HG03460 (cell line): ENCODE measurements around the gene GTF2A2.
"Not testable (repeated sequence)": the region's sequence is repeated elsewhere in the genome, so short reads cannot be mapped to it uniquely, and the experiment has no call there.

ENCODE experiments used
- ATAC-seq: cut with Tn5 transposase; IDR thresholded peaks from one replicate; pipeline ENCODE4 v1.9.1; 2021; ENCODE audit not compliant: unreplicated experiment

Gene GTF2A2, protein sequence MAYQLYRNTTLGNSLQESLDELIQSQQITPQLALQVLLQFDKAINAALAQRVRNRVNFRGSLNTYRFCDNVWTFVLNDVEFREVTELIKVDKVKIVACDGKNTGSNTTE

DNA sequence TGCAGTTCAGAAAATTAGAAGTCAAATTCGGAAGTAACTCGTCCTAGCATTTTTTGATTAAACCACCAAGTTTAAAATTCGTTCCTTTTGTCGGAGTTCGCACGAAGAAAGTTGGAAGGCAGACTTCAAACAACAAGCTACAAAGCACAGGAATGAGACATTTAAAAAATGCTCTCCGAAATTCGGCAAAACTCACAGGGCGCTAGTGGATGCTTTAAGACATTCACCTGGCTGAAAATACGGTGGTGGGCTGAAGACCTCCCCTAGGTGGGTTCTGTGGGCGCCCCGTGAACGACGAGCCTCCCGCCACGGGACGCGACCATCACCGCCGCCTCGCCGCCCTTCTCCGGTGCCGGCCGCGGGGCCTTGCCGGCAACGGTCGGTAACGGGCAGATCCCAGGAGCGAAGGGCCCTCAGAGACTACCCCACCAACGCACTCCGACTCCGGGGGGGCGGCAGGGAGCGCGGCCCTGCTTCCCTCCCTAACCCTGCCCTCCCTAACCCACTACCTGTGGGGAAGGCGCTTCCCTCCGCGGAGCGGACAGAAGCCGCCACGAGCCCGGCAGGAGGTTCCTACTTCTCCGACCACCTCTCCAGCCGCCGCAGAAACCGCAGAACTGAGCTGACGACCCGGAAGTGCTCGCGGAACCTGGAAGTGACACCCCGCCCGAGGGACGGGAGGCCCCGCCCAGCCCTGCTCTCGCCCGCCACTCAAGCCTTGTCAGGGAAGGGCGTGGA, at the start of gene GTF2A2:
TSS of gene GTF2A2 (minus strand) at position 619 of the 738 bp plus-strand sequence. CDS start 5,238 bp downstream, outside the sequence.
- ATAC-seq, result peak; percentile 98

DNA sequence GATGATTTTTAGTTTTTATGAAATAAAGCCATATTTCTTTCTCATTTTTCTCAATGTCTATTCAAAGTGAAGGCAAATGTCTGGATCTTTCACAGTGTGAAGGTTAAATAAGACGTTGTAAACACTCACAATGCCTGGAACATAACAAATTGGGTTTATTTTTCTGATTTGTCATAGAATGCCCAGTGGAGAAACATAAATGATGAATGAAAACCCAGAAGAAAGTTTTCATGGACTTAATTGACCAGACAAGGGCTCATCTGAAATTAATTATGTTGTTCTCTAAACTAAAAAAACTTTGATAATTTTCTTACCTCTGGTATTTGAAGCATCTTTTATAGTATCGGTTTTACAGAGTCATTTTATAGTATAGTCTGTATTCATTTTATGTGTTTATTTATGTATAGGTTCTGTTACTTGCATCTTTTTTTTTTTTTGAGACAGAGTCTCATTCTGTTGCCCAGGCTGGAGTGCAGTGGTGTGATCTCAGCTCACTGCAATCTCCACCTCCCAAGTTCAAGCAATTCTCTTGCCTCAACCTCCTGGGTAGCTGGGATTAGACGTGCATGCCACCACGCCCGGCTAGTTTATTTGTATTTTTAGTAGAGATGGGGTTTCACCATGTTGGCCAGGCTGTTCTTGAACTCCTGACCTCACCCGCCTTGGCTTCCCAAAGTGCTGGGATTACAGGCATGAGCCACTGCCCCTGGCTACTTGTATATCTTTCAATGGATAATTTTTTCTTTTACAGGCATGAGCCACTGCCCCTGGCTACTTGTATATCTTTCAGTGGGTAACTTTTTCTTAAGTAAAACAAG, 46.9 kb upstream of the GTF2A2 start:
- ATAC-seq, result no peak

DNA sequence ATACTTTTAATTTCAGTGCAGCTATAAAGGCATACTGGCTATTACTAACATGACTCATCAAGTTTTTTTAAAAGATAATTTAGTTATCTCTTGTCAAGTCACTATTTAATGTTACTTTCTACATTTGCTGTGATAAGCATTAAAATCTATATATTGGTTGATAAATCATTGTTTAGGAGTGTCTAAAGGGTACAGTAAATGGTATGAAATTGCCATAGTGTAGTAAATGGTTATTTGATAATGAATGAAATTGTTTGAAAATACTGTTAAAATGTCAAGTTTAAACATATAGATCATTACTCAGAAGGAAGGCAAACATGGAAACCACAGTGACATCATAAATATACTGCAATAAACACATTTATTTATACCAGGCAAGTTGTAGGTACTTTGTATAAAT, 45.0 kb upstream of the GTF2A2 start:
- ATAC-seq, result no peak

DNA sequence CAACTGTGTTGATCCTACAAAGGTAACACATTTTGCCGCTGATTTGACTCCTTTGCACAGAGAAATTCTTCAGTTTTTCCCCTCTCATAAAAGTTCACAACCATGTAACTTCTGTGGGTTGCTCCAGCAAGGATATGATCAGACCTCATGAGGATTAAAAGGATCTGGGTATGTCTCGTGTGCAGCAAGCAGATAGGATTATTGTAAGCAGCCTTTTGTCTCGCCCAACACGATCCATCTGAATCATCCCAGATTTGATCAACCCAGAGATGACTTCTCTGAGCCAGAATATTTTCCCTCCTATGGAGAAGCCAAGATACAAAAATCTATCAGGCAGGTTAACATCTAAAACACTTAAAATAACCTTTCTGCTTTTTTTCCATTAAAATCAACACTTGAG, 44.6 kb upstream of the GTF2A2 start:
- ATAC-seq, result no peak

DNA sequence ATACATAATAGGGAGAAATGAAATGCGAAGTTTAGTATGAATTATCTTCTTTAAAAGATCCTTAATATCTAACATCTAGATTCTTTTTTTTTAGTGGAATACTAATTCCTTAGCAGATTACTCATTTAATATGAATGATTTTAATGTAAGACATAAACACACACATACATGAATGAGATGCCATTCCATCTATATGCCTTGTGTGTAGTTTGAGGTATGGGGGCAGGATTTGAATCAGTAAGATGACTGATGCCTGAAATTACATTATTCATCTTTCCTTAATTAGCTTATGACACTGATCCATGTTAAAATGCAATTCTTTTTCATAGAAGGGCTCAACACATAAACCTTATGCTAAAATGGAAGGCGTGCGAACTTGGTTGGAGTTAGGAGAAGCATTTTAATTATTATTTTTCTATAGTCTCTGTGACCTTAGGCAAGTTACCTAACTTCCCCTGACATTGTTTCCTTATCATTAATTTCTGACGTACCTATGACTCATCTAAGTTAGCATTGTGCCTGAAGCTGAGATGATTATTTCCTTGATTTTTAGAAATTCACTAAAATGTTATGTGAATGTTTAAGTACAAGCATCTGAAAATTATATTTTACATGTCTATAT, 42.6 kb upstream of the GTF2A2 start:
- no peak for ATAC-seq

DNA sequence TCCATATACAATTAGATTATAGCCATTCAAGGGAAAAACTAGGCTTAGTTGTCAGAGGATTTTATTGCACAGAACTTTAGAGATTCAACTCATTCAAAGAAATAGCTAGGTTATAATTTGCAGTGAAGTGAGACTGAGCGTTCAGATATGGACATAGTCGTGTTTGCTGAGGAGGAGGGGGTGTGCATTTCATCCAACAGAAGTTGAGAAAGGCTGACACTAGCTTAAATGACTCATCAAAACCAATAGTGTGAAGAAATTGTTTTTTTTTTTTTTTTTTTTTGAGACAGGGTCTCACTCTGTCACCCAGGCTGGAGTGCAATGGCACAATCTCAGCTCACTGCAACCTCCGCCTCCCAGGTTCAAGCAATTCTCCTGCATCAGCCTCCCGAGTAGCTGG, 40.8 kb upstream of the GTF2A2 start:
- not testable (repeated sequence) for ATAC-seq

DNA sequence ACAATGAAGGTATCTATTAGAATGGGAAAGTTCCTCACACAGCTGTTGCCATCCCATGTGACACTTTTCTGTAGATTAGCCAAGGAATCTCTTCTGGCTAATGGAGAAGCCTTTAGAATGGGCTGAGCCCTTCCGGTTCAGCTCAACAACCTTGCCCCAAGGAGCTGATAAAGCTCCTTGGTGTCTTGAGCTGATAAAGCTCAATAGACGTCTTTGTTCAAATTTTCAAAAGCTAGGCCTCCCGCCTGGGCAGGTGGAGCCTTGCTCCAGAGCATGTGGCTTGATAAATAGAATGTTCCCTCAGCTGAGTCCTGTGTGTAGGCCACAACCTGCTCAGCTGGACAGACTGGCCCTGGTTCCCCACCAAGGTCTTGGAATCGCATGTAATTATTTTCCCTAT, 39.0 kb upstream of the GTF2A2 start:
- ATAC-seq, result no peak

DNA sequence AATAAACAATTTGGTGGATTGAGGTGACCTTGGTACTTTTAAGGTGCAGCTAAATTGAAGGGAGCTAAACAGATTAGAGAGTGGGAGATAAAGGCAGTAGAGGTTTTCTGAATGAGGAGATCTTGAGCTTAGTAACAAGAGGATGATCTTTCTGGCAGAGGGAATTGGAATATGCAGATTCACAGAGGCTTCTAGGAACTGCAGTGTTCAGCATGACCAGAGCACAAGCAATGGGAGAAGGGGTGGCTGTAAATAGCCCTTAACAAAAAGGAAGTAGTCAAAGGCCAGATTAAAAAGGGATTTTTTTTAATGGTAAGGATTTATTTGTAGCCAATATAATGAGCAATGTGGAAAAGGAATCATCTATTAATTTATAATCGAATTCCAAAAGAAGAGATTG, 37.5 kb upstream of the GTF2A2 start:
- no peak for ATAC-seq

DNA sequence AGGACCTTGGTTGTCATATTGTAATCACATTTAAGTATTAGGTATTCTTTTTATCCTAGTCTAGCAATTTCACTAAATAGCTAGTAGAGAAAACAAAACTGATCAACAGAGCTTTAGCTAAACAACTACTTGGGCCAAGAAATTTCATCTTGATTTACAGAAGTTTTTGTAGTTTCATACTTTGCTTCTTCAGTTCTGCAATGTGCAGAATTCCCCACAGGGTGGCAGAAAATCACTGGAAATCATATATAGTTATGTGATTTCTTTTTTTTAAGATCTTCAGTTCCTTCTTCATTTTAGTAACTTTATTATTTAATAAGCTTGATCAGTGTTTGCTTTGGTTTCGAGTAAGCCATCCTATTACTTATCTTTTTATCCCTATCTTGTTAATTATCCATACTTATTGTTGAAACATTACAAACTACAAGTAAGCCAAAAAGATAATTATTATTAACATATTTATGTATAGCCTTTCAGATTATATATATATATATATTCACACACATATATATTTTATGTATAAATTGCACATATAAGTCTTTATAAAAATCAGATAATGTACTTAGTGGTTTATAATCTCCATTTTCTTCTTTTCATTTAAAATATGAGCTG, 34.0 kb upstream of the GTF2A2 start:
- ATAC-seq, result no peak

DNA sequence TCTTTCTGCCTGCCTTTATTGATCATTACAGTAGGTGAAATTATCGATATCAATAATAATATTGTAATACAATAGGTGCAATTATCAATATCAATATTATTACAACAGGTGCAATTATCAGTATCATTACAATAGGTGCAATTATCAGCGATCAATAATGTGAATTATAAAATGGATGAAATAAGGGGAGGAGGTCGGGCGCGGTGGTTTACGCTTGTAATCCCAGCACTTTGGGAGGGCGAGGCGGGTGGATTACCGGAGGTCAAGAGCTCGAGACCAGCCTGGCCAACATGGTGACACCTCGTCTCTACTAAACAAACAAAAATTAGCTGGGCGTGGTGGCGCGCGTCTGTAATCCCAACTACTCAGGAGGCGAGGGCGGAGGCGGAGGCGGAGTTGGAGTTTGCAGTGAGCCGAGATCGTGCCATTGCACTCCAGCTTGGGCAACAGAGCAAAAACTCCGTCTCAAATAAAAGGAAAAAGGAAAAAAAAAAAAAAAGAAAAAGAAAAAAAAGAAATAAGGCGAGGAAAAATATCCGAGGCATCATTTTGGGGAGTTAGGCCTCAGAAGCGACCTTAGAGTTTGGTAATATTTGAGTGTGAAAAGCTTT, 32.4 kb upstream of the GTF2A2 start:
- no peak for ATAC-seq

DNA sequence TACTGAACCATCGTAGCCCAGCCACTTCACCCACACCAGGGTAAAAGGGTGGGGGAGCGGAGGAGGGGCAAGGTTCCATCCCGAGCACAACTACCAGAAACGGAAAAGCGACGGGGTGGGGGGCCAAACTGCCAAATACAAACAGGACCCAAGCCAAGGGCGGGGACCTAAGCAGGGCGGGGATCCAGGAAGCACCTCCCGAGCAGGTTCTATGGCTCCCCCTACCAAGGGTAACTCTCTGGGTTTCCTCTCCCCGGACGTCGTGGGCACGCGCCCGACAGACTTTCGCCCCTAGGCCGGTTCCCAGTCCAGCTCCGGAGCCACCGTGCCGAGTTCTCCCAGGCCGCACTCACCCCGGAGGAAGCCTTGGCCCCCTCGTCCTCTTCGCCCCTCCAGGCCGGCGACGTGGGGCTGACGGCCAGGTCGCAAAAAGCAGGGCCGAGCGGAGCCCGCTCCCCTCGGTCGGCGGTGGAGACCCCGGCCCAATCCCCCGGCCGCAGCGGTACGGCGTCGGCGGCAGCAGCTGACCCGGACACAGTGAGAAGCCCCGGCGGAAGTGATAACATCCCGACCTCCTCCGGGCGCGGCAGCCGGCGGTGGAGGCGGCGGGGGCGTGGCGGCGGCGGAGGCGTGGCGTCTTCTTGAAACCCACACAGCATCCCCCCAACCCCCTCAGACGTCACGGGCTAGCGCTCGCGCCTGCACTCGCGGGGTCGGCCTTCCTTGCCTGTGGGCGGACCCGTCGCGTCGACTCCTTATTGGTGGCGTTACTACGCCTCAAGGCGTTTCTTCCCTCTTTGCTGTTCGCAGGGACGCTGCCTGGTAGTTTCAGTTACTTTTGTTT, 31.7 kb upstream of the GTF2A2 start, which contains the start of gene BNIP2:
TSS of gene BNIP2 (minus strand) at position 539 of the 844 bp plus-strand sequence. CDS start 6,863 bp downstream, outside the sequence.
- ATAC-seq, result peak; percentile 80

DNA sequence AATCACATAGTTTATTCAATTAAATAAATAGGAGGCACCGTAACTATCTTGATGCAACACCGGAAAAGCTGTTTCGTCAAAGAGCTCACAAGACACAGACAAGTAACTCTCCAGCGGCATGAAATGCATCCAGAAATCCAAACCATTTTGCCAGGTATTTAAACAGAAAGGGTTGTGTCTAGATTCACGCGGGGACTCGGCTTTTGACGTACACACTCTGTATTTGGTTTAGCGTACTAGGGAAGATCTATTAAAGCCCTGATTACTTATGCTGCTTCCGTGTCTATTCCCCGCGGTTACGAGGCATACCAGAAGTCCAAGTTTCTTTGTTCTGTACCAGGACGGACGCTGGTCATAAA, 31.1 kb upstream of the GTF2A2 start:
- peak; percentile 4 for ATAC-seq

DNA sequence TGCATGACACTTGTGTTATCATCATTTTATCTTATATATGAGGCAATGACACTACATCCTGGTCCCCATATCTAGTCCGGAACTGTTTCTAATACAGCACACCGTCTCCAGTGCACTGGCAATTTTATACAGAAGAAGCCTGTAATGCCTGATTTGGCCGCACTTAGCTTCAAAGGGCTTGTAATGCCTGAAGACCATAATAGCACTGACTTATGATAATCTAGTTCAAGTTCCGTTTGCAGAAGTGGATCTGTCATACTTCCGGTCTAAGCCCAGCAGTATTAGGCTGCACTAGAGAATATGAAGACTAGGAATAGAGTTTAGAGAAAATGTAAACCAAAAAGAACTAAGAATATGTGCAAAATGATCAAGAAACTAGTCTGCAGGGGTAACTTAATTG, 30.5 kb upstream of the GTF2A2 start:
- no peak for ATAC-seq

DNA sequence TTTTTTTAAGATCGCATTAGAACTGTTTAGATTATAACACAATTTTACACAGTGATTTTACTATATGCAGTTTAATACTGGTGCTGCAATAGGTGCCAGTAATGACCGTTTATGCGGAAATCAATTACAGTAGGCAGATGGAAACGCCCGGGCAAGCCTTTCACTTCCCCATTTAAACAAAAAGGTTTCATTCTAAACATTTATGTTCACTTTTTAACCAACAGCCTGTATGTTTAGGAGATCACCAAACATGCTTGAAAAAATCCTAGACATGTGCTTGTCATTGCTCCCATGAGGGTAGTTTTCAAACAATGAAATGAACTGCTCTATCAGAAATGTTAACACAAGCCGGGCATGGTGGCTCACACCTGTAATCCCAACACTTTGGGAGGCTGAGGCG, 29.1 kb upstream of the GTF2A2 start:
- no peak for ATAC-seq

DNA sequence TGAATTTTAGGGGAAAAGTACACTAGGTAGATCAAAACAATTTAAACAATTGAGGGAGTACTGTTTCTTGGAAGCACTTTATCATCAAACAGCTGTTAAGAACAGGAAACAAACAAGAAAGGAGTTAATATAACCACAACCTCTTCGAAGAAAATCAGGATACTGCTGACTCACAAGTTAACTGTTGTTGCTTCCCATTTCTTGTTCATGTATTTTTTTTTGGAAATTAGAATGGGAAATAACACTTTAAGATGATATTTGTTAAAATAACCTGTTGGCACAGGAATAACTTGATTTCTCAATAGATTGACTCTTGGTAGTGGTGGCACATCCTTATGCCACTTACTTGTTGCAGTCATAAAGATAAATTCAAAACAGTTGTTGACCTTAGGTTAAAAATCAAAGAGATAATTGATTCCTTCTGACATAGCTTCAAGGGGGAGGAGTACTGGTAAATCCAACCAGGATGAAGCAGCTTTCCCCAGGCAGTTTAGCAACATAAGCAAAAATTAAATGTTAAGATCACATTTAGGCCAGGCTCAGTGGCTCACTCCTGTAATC, 28.5 kb upstream of the GTF2A2 start:
- ATAC-seq, result no peak

DNA sequence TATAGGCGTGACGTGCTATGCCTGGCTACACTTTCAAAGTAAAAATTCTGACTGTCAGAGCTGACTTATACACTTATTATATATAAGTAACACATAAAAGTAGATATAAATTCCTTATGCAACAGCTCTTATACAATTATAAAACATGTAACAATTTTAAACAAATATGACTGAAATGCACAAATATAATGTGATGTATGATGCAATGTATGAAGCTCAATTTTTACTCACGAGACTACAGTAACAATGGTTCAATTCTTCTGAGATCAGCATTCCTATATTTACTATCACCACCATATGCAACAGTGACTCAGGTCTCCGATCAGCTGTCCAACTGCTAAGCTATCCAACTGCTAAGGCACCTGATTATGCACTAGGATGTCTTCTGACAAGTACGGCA, 23.6 kb upstream of the GTF2A2 start:
- ATAC-seq, result no peak

DNA sequence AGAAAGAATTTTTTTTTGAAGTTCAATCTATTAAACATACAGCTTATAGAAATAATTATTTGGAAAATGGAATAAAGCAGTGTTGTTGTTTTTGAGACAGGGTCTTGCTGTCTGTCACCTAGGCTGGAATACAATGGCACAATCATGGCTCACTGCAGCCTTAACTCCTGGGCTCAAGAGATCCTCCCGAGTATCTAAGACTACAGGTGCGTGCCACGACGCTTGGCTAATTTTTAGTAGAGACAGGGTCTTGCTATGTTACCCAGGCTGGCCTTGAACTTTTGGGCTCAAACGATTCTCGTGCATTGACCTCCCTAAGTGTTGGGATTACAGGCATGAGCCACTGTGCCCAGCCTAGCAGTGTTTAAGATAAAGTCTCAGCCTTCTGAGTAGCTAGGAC, 23.0 kb upstream of the GTF2A2 start:
- no peak for ATAC-seq

DNA sequence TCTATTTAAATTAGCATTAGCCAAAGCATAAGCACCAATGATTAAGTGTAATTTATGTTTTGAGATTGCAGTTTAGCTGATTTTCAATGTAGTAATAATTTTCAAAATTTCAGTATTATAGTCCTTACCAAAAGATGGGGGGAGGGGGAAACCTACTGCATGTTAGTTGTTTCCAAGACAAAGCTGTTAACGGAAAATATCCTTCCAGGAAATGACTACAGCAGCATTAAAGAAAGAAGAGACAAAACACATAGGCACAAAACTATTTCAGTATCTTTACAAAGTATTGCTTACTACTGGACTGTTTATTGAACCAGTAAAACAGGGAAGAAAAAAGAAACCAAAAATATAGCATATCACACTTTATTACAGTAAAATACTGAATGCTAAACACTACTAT, 21.3 kb upstream of the GTF2A2 start:
- no peak for ATAC-seq

DNA sequence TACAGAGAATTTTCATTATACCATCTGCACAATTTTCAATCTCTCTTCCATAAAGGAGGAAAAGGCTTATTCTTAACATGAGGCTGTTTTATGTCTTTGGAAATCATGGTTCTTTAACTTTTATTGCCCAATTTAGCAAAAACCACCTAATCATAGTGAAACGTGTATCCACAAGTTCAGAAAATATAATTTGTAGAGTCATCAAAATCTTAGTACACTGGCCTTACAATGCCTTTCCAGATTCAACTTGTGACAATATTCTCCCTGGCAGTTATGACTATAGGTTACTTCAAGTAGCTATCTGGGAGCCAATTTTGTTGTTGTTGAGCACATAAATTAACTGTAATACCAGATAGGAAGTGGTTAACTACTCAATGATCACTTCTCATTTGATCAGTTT, 20.9 kb upstream of the GTF2A2 start:
- ATAC-seq, result no peak

DNA sequence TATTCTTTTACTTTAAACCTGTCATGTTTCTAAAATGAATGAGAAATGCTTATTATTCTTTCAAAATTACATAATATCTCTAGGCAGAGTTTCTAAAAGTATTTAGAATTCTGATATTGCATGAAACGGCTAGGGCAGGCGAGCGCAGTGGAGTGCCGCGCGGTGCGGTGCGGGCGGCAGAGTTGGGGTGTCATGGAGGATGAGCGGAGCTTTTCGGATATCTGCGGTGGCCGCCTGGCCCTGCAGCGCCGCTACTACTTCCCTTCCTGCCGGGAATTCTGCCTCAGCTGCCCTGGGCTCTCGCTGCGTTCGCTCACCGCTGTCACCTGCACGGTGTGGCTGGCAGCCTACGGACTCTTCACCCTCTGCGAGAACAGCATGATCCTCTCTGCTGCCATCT, 19.2 kb upstream of the GTF2A2 start:
- ATAC-seq, result no peak
